Glutamatergic neuron (in vitro differentiated cells): ENCODE measurements around the gene MED12L. TPM values are rescaled to one million over a fixed set of nuclear protein-coding genes. Genes with fewer than 3 reads are reported as not detected.

Experiments used
- DNase-seq: peaks from one replicate; pipeline ENCODE4 v3.0.0; 2022
- H3K27ac Mint-ChIP-seq: one replicate; pipeline ENCODE4 v1.8.0; 2020; ENCODE audit warnings: mild to moderate bottlenecking, mixed read lengths, inconsistent platforms; ENCODE audit not compliant: unreplicated experiment
- H3K27me3 Mint-ChIP-seq: one replicate; pipeline ENCODE4 v1.8.0; 2020; ENCODE audit warnings: mild to moderate bottlenecking, moderate library complexity, mixed read lengths, inconsistent platforms; ENCODE audit not compliant: unreplicated experiment
- H3K36me3 Mint-ChIP-seq: one replicate; pipeline ENCODE4 v1.8.0; 2020; ENCODE audit warnings: mild to moderate bottlenecking, mixed read lengths, inconsistent platforms; ENCODE audit not compliant: unreplicated experiment
- H3K4me1 Mint-ChIP-seq: one replicate; pipeline ENCODE4 v1.8.0; 2020; ENCODE audit warnings: mild to moderate bottlenecking, low read depth, mixed read lengths, inconsistent platforms; ENCODE audit not compliant: unreplicated experiment
- H3K4me3 Mint-ChIP-seq: one replicate; pipeline ENCODE4 v1.8.0; 2020; ENCODE audit warnings: mild to moderate bottlenecking, mixed read lengths, inconsistent platforms; ENCODE audit not compliant: unreplicated experiment
- H3K9me3 Mint-ChIP-seq: one replicate; pipeline ENCODE4 v1.8.0; 2020; ENCODE audit warnings: mild to moderate bottlenecking, moderate library complexity, mixed read lengths, inconsistent platforms; ENCODE audit not compliant: unreplicated experiment
- CTCF ChIP-seq: fragments of 200-600 bp; sonication (generic); IDR thresholded peaks from one replicate; pipeline ENCODE4 v1.5.0; 2021; ENCODE audit not compliant: partially characterized antibody, unreplicated experiment
- total RNA-seq: library from RNA; stranded (reverse); fragmentation: NEBNext Ultra II Directional; extraction: Animal tissue kit (Norgen Biotek cat#: 25700); gene quantifications from one replicate; pipeline ENCODE4 v1.2.1, GENCODE V29; 2021; ENCODE audit not compliant: unreplicated experiment

The MED12L gene
- total RNA-seq, 1 donor from 2014 or later: 7.8 TPM

DNA sequence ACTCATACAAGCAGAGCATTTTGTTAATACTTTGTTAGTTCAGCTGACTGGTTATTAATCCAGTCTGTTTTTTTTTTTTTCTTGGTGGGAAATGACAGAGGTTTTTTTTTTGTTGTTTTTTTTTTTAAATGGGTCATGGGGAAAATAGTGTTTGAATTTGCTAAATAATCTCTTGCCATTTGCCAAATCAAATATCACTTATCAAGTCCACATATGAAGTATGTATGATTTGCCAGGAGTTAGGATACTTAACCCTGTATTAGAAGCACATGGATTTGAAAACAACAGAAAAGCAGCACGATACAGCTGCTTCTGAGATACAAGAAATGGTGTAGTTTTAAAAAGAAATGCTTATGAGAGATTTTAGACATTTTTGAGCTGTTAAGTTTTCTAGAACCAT is 171.3 kb downstream of the MED12L start:
- H3K4me3 Mint-ChIP-seq: no peak overlapping the region
- no peaks in the 10 kb centered on the region for H3K36me3 Mint-ChIP-seq
- DNase-seq: no peak
- H3K9me3 Mint-ChIP-seq: no peaks in the 10 kb centered on the region
- peaks cover 1% of the 10 kb centered on the region for H3K4me1 Mint-ChIP-seq
- H3K27me3 Mint-ChIP-seq: no peaks in the 10 kb centered on the region
- H3K27ac Mint-ChIP-seq: no peak overlapping the region
- TF ChIP-seq CTCF: no peak

DNA sequence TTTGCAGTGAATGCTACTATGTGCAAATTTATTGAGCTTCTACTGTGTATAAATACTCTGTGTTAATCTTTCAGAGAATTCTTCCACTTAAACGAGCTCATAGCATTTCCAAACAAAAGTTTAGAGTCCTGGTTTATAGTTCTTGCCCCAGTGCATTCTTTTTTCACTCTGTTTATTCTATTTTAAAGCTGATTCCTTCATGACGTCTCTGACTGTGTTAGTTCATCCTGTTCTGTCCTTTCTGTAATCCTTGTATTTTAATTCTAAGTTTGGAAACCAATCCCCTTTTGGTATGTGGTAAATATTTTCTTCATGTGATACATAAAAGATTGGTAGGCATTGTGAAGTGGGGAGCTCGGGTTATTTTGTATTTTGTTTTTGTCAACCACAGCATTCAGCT is 174.2 kb downstream of the MED12L start:
- no peaks in the 10 kb centered on the region for H3K9me3 Mint-ChIP-seq
- no peaks in the 10 kb centered on the region for H3K27me3 Mint-ChIP-seq
- TF ChIP-seq CTCF: no peak
- H3K4me3 Mint-ChIP-seq: no peak overlapping the region
- no peaks in the 10 kb centered on the region for H3K36me3 Mint-ChIP-seq
- no peak overlapping the region for H3K27ac Mint-ChIP-seq
- no peaks in the 10 kb centered on the region for H3K4me1 Mint-ChIP-seq
- DNase-seq: no peak

DNA sequence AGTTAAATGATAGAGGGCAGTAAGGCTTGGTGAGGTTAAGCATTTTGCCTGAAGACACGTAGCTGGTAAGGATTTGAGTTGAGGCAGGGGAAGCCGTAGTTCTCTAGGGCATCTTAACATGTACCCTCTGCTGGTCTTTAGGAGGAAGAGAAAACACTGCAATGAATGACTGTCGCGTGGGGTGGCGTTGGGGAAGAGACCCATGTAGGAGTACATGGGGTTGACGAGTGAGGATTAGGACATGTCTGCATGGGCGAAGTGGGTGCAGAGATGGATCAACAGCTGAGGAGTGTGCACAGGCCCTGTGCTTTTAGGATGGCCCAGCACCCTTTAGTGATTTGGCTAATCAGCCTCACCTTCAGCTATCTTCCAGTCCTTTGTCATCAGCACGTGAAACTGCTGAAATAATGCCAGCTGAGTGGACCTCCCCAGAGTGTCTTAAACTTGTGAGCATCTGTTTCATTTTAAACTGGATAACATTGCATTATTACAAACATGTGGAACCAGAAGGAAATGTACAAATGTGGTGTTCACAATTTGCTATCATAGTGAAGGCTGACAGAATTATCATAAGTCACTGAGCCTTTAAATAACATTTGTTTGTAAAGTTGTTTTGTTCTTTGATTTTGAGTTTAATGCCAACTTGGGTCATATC is 177.5 kb downstream of the MED12L start:
- no peak for TF ChIP-seq CTCF
- H3K27ac Mint-ChIP-seq: no peak overlapping the region

DNA sequence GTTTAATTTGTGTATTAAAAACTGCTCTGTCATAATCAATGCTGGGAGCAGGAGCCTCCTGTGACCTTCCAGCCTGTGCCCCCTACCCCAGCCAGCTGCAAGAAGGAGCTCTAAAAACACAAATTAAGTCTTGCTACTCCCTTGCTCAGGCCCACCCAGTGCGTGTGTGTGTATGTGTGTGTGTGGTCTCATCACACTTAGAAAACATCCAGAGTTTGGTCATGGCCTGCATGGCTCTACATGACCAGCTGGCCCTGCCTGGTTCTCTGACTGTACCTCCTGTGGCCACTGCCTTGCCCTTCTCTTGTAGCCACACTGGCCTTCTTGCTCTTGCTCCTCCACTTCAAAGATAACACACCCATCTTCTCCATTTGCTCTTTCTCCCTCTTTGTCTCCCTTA is 179.1 kb downstream of the MED12L start:
- no peak for TF ChIP-seq CTCF
- Mint-ChIP-seq H3K27me3 (no peaks in the 10 kb centered on the region), H3K9me3 (peaks cover 1% of the 10 kb centered on the region), H3K4me1 (no peaks in the 10 kb centered on the region), H3K27ac (peak overlapping the region; percentile 1), H3K36me3 (no peaks in the 10 kb centered on the region), H3K4me3 (no peak overlapping the region)
- no peak for DNase-seq

More for the DNA sequence above, 177.5 kb downstream of the MED12L start:
- no peak overlapping the region for H3K4me3 Mint-ChIP-seq
- no peaks in the 10 kb centered on the region for H3K9me3 Mint-ChIP-seq
- no peak for DNase-seq
- H3K27me3 Mint-ChIP-seq: no peaks in the 10 kb centered on the region
- no peaks in the 10 kb centered on the region for H3K4me1 Mint-ChIP-seq
- no peaks in the 10 kb centered on the region for H3K36me3 Mint-ChIP-seq

GRCh38 chr3:151265166-151265565 is 179.7 kb downstream of the MED12L start:
- H3K9me3 Mint-ChIP-seq: peaks cover 1% of the 10 kb centered on the region
- no peak overlapping the region for H3K4me3 Mint-ChIP-seq
- no peak overlapping the region for H3K27ac Mint-ChIP-seq
- H3K4me1 Mint-ChIP-seq: no peaks in the 10 kb centered on the region
- no peaks in the 10 kb centered on the region for H3K36me3 Mint-ChIP-seq
- H3K27me3 Mint-ChIP-seq: no peaks in the 10 kb centered on the region
- no peak for TF ChIP-seq CTCF
- no peak for DNase-seq
